GM10266 (cell line): ENCODE measurements around the gene PIK3C2B.

Experiments used
- DNase-seq: peaks from one replicate; pipeline ENCODE4 v3.0.0; 2012; ENCODE audit errors: extremely low spot score
- CTCF ChIP-seq: IDR thresholded peaks from 2 replicates; pipeline ENCODE4 v1.5.1; 2012; ENCODE audit warnings: mild to moderate bottlenecking, low read depth; ENCODE audit not compliant: control insufficient read depth, insufficient read depth; ENCODE audit errors: missing control alignments

PIK3C2B gene

GRCh38 chr1:204449678-204450280 is 44.8 kb downstream of the PIK3C2B start:
- TF ChIP-seq CTCF: no peak

GRCh38 chr1:204448991-204449677 is 45.5 kb downstream of the PIK3C2B start:
- no peak for TF ChIP-seq CTCF
- DNase-seq: no peak

More at GRCh38 chr1:204449678-204450280, 44.8 kb downstream of the PIK3C2B start:
- DNase-seq: no peak

- TF ChIP-seq CTCF: no peak
- no peak for DNase-seq
Measured at GRCh38 chr1:204448344-204448964, 46.2 kb downstream of the PIK3C2B start.

- TF ChIP-seq CTCF: no peak
Measured at GRCh38 chr1:204447736-204448135, 46.9 kb downstream of the PIK3C2B start.

GRCh38 chr1:204447190-204447589 is 47.4 kb downstream of the PIK3C2B start:
- TF ChIP-seq CTCF: no peak
- no peak for DNase-seq

More at GRCh38 chr1:204447736-204448135, 46.9 kb downstream of the PIK3C2B start:
- DNase-seq: no peak

GRCh38 chr1:204446413-204447111 is 48.0 kb downstream of the PIK3C2B start:
- DNase-seq: peak; percentile 77
- TF ChIP-seq CTCF: peak; percentile 75
